Ishikawa (cell line): Measurements from ENCODE around the gene EIF4EBP2.

ENCODE experiments used
- EGR1 ChIP-seq: IDR thresholded peaks from 2 replicates; pipeline ENCODE4 v1.6.1; 2012
- EP300 ChIP-seq: IDR thresholded peaks from 2 replicates; pipeline ENCODE4 v1.6.1; 2012; ENCODE audit warnings: borderline replicate concordance
- FOXM1 ChIP-seq: IDR thresholded peaks from 2 replicates; pipeline ENCODE4 v1.6.1; 2012; ENCODE audit warnings: low read depth, borderline replicate concordance
- RAD21 ChIP-seq: IDR thresholded peaks from 2 replicates; pipeline ENCODE4 v1.6.1; 2012; ENCODE audit warnings: low read depth

DNA sequence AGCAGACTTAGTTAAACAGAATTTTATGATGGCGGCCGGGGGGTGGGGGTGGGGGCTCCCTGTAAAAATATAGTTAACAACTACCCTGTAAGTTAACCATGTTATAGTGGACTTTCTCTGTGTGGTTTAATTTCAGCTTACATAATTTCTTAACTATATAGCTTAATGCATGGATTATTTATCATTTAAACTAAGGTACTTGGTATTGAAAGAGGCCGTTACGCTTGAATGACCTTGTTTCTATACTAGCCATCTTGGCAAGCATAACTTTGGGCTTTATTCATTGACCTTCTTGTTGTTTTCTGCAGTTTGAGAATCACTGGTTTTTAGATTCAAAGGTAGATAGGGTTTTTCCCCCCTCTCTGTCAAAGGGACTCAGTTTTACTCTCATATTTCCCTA, 8.4 kb downstream of the EIF4EBP2 start:
- TF ChIP-seq EP300: no peak
- TF ChIP-seq EGR1: no peak
- TF ChIP-seq RAD21: no peak
- TF ChIP-seq FOXM1: no peak
